NCI-H748 treated with DMSO at 0.1 percent for 48 hours (cell line): ENCODE measurements around the gene SKOR2.

ENCODE experiments used
- DNase-seq: peaks from one replicate; lab custom pipeline; 2025; lab: John Stamatoyannopoulos, UW

SKOR2 gene, protein sequence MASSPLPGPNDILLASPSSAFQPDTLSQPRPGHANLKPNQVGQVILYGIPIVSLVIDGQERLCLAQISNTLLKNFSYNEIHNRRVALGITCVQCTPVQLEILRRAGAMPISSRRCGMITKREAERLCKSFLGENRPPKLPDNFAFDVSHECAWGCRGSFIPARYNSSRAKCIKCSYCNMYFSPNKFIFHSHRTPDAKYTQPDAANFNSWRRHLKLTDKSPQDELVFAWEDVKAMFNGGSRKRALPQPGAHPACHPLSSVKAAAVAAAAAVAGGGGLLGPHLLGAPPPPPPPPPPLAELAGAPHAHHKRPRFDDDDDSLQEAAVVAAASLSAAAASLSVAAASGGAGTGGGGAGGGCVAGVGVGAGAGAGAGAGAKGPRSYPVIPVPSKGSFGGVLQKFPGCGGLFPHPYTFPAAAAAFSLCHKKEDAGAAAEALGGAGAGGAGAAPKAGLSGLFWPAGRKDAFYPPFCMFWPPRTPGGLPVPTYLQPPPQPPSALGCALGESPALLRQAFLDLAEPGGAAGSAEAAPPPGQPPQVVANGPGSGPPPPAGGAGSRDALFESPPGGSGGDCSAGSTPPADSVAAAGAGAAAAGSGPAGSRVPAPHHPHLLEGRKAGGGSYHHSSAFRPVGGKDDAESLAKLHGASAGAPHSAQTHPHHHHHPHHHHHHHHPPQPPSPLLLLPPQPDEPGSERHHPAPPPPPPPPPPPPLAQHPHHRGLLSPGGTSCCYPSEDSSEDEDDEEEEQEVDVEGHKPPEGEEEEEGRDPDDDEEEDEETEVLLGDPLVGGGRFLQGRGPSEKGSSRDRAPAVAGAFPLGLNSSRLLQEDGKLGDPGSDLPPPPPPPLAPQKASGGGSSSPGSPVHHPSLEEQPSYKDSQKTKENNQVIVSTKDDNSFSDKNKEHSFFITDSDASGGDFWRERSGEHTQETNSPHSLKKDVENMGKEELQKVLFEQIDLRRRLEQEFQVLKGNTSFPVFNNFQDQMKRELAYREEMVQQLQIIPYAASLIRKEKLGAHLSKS

DNA sequence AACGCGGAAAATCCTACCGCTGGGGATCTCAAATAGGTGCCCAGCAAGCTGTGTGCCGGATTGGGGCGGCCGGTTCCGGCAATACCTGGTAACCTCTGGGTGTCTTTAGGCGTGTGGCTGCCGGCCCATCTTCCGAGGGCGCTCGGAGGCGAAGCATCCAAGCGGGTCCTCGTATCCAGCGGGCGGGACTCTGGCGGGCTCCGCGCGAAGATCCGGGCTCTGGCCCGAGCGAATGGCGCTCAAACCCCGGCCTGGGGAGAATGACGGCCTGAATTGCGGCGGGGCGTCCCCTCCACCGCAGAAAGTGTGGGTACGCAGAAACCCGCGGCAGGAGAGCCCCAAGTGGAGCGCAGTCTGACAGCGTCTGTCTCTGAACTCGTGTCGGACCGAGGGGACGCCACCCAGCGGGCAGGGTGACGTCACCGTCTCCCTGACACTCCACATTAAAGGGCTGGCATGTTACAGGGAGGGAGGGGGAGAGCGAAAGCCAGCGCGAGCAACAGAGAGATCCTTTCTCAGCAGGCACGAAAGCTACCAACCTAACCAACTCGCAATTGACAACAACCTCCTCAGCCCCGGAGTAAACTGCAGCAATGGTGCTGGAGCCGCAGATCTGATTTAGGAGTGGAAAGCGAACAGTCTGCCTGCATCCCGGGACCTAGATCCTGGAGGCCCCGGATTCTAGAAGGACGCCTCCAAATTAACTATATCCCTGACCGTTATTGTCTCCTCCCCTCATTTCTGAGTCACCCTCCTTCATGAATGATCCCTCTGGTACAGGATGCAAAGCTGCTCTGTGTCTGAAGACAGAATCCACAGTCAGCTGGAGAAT is at the start of gene SKOR2:
Gene SKOR2, minus strand, starts transcription at position 372 of the 832 bp plus-strand sequence. CDS start 2,477 bp downstream, outside the sequence.
- no peak for DNase-seq

DNA sequence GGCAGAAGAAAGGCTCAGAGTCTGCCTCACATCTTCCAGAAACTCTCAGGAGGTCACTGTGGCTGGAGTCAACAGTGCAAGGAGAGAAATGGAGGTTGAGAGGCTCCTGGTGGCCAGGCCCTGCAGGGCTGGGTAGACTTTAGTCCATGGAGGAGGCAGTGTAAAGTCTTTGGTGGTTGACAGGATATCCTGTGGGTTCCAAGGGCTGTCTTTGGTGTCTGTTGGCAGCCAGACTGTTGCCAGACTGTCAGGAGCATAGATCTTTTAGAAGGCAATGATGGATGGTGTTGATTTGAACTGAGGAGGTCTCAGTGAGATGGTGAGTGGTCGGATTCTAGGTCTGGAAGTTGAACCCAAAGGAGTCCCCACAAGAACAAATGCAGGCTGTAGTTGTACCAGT is 45.0 kb upstream of the SKOR2 start:
- no peak for DNase-seq

DNA sequence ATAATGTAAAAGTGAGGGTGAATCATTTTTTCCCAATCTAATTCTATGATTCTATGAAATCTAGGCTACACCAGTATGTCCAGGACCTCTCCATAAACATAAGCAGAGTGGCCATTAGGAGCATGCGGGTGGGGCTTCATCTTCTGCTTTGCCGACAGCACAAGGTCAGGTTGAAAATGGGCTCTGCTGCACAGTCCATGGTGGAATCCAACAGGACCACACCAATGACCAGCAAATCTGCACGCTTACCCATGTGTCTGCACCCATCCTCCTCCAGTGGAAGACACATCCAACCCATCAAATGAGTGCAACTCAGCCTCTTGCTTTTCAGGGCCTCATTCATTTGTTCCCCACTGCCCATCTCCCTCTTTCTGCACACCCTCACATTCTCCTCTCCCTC is 43.3 kb upstream of the SKOR2 start:
- DNase-seq: no peak

- no peak for DNase-seq
Observed at GRCh38 chr18:47288741-47289140, 37.3 kb upstream of the SKOR2 start.

- DNase-seq: no peak
Observed at GRCh38 chr18:47287911-47288585, 36.6 kb upstream of the SKOR2 start.

- no peak for DNase-seq
Observed at GRCh38 chr18:47286776-47287410, 35.4 kb upstream of the SKOR2 start.

GRCh38 chr18:47285456-47285855 is 34.0 kb upstream of the SKOR2 start:
- no peak for DNase-seq

DNA sequence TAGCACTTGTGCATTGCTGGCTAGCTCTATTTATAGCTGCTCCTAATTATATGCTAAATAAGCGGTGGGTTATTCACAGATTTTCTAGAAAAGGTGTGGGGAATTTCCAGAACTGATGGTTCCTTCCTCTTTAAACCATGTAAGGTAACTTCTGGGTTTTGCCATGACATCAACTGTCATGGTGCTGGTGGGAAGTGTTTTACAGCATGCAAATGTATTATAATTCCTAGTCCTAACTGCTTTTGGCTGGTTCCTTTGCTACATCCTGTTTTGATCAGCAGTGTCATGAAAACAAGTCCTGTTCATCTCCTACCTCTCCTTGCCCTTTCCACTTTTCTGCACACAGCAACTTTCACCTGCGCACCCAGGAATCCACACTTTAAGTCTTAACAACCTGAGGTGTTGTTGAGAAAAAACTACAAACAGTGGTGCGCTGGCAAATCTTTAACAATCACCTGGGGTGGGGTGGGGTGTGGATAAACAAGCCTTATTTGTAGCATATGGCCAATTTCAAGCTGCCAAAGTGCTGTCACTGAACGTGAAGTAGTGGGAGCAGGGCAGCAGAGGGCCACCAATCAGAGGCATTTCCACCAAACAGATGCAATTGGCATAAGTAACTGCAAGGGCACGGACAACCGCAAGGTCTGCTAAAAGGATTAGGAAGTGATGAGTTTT is 33.4 kb upstream of the SKOR2 start:
- DNase-seq: no peak

GRCh38 chr18:47283476-47283875 is 32.0 kb upstream of the SKOR2 start:
- peak; percentile 17 for DNase-seq

DNA sequence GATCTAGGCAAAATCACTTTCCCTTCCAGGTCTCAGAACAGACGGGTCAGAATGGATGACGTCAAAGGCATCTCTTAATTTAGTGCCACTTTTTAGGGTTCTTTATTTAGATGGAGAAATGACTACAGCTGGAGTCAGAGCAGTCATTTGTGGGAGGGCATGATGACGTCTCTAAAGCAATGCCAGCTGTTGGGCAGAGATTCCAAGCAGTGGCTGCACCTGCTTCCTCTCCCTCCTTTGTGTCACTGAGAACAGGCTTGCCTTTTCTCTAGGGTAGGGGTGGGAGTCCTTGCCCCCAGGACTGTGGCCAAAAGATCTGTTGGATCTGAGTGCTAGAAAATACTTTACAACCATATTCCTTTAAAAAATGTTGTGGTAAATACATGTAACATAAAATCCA is 28.7 kb upstream of the SKOR2 start:
- no peak for DNase-seq

GRCh38 chr18:47274961-47275360 is 23.5 kb upstream of the SKOR2 start:
- DNase-seq: no peak

- DNase-seq: no peak
Observed at GRCh38 chr18:47265197-47265596, 13.7 kb upstream of the SKOR2 start.

DNA sequence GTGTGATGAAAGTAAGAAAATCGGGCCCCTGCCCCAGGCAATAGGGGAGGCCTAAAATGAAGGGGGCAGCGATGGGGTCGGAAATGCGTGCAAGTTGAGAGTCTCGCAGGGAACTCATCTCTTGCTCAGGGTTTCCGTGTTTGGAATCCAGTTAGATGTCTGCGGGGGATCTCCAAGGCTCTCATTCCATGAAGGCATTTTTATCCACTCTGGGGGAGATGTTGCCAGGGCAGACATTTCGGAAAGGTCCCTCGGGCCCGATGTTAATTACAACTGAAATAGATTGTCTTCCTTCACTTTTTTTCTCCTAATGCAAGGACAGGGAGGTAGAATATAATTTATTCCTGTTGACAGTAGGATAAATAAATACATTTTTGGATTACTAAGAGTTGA is 12.8 kb upstream of the SKOR2 start:
- no peak for DNase-seq

GRCh38 chr18:47263430-47264307 is 12.2 kb upstream of the SKOR2 start:
- no peak for DNase-seq

- no peak for DNase-seq
Observed at GRCh38 chr18:47263150-47263429, 11.6 kb upstream of the SKOR2 start.

DNA sequence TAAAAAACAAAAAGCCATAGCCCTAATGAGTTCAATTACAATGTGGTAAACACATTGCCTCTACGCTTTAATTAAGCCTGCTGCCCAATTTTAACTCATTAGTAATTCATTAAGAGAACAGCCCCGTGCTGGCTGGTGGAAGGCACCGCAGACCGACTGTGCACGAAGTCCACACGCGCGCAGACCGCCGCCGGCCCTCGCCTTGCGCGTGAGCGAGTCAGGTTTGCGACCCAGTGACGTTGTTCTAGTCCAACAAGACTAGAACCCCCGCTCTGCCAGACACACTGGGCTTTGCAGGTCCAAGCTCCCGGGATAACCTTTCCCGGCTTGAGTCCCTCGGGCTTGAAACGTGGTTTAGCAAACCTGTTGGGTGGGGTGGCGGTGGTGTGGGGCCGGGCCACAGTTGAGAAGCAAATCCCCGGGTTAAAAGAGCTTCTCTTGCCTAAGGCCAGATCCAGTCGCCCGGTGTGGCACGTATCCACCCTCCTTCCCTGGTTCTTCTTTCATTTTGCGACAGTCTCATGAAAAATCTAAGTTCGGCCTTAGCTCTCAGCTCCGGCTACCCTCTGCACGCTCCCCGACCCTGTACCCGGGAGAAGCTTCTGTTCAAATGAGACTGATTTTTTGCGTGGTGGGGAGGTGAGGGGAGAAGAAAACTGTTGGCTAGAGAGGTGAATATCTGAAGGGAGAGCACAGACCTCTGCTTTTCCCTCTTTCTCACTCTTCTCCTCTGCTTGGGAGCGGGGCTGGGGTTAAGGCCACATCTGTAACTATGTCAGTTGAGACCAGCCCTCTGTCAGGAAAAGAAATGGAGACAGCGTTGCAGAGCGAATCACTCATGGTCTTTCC is 11.1 kb upstream of the SKOR2 start:
- DNase-seq: no peak

DNA sequence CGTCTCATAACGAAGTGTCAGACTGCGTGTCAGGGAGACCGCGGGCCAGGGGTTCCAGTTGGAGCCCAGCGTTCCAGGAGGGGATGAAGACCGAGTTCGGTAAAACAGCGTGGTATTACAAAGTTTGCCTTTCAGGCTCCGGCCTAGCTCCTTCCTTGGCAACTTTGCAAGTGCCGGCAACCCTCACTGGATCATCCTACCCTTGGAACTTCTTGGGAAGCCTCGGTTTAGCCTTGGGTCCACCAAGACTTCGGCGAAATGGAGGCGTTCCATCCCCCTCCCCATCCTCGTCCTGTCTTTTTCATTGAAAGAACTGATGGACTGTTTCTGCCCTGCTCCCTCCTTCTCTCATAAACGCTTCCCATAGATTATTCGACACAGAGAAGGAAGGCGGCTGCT is 10.4 kb upstream of the SKOR2 start:
- DNase-seq: no peak

DNA sequence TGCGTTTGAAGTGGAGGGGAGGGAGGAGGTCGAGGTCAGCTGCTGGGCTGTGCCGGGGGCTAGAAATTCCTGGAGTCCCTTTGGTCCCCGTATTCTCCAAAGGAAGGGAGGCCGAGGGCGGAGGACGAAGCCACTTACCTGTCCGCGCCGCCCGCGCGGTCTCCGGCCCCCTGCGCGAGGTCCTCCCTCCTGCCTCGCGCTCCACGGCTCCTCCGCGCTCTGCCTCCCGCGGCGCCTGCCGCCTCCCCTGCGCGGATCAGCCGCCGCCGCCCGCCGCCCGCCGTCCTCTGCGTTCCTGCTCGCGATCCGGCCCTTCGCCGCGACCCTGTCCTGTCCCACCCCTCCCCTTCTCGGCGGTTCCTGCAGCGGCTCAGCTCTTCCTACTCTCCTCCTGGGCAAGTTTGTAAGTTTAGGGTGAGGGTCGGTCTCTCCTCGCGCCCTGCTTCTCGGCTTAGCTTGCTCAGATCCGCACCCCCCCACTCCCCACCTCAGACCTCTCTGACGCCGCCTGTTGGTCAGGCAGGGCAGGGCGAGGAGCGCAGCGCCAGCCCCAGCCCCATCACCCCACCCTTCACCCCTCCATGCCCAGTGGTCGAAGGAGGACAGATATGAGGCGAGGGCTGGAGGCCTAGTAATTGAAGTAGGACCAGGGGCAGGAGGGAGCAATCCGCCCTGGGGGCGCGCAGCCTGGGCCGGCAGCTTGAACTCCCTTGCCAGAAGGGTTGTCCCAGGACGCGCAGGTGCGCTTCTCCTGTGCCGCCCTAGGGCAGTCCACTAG is 9.7 kb upstream of the SKOR2 start:
- no peak for DNase-seq
